Activated CD8-positive, alpha-beta T cell treated with anti-CD3 and anti-CD28 coated beads for 36 hours (primary cell): Measurements from ENCODE around the gene MVB12B. TPM values are rescaled to one million over a fixed set of nuclear protein-coding genes. Genes with fewer than 3 reads are reported as not detected.

ENCODE experiments used
- ATAC-seq: fragments of 200-7000 bp; cut with Tn5 transposase; one replicate; pipeline ENCODE4 v1.10.0; 2021; ENCODE audit warnings: mild to moderate bottlenecking, moderate library complexity
- CTCF ChIA-PET: fragments of 350-600 bp; sonication (Branson Sonifier 250); formaldehyde crosslinking; loops from one replicate; lab custom pipeline; 2021; ENCODE audit warnings: antibody characterized with exemption; lab: Charles Lee
- POLR2A ChIA-PET: fragments of 350-600 bp; sonication (Branson Sonifier 250); formaldehyde crosslinking; loops from one replicate; lab custom pipeline; 2021; ENCODE audit warnings: antibody characterized with exemption; lab: Charles Lee
- DNase-seq: peaks from one replicate; pipeline ENCODE4 v3.0.0-alpha.2; 2020
- H3K27ac Mint-ChIP-seq: one replicate; pipeline ENCODE4 v1.8.0; 2021; ENCODE audit warnings: mild to moderate bottlenecking, mixed read lengths
- H3K27me3 Mint-ChIP-seq: one replicate; pipeline ENCODE4 v1.8.0; 2021; ENCODE audit warnings: mixed read lengths
- H3K36me3 Mint-ChIP-seq: one replicate; pipeline ENCODE4 v1.8.0; 2021; ENCODE audit warnings: low read depth, mixed read lengths
- H3K4me1 Mint-ChIP-seq: one replicate; pipeline ENCODE4 v1.8.0; 2021; ENCODE audit warnings: low read depth, mixed read lengths
- H3K4me3 Mint-ChIP-seq: one replicate; pipeline ENCODE4 v1.8.0; 2021; ENCODE audit warnings: mild to moderate bottlenecking, moderate library complexity, mixed read lengths
- H3K9me3 Mint-ChIP-seq: one replicate; pipeline ENCODE4 v1.8.0; 2021; ENCODE audit warnings: mixed read lengths
- intact Hi-C: fragments of 100-400 bp; cut with micrococcal nuclease; formaldehyde crosslinking; loops from one replicate; pipeline ENCODE4 v1.10.0; 2022
- total RNA-seq, 2 experiments: library from RNA; stranded (reverse); gene quantifications; one replicate each; pipeline ENCODE4 v1.2.3, GENCODE V29; 2021
- TF ChIP-seq, protein P1 (sequence below): fragments of 200-600 bp; IDR thresholded peaks from one replicate; pipeline ENCODE4 v1.8.0; 2022; ENCODE audit warnings: antibody characterized with exemption, mild to moderate bottlenecking

MVB12B gene
- total RNA-seq, 2 experiments from 2014 or later: 6.4 to 6.6 TPM

DNA sequence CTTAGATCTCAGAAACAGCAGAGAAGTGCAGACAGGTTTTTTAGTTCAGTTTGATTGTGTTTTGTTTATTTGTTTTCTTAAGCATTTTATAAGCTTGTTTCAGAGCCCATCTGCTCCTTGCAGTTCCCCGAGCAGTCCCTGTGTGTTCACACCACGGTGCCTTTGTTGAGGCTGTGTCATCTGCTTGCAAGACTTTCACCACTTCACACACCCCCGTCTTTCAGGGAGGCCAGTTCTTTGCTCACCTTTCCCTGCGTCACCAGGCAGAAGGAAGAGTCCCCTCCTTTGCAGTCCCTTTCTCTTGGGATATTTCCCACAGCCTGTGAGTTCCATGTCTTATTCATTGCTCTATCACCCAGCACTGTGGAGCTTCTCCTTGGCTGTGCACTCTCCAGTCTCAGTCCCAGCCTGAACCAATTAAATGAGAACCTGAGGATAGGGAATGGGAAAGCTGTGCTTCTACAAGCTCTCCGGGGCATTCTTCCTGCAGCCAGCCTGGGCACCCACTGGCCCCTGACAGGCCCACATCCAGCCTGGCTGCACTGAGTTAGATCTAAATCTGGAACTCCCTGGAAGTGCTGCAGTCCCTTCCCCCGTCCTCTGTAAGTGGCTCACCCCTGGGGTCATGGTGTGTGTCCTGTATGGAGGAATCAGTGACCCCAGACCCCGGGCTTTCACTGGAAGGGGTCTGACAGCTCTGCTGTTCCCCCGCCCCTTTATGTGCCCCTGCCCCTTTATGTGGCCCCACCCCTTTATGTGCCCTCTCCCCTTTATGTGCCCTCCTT, 5.5 kb downstream of the MVB12B start:
- Mint-ChIP-seq H3K36me3 (peaks cover 1% of the 10 kb centered on the region), H3K4me3 (no peak overlapping the region), H3K27ac (no peak overlapping the region), H3K27me3 (no peaks in the 10 kb centered on the region), H3K4me1 (peaks cover 45% of the 10 kb centered on the region), H3K9me3 (no peaks in the 10 kb centered on the region)
- CTCF ChIA-PET: interaction anchor here (0.7 to 1.7 kb wide), 3 partner anchors 14 to 96 kb away, joined by 3 to 8 read pairs (median 5); no protein-coding TSS in a partner anchor
- intact Hi-C loops: no loop called here
- peak; percentile 55 for DNase-seq
- peak; percentile 47 for ATAC-seq
- POLR2A ChIA-PET: no interaction called here
- TF ChIP-seq, protein P1, sequence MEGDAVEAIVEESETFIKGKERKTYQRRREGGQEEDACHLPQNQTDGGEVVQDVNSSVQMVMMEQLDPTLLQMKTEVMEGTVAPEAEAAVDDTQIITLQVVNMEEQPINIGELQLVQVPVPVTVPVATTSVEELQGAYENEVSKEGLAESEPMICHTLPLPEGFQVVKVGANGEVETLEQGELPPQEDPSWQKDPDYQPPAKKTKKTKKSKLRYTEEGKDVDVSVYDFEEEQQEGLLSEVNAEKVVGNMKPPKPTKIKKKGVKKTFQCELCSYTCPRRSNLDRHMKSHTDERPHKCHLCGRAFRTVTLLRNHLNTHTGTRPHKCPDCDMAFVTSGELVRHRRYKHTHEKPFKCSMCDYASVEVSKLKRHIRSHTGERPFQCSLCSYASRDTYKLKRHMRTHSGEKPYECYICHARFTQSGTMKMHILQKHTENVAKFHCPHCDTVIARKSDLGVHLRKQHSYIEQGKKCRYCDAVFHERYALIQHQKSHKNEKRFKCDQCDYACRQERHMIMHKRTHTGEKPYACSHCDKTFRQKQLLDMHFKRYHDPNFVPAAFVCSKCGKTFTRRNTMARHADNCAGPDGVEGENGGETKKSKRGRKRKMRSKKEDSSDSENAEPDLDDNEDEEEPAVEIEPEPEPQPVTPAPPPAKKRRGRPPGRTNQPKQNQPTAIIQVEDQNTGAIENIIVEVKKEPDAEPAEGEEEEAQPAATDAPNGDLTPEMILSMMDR: no peak

DNA sequence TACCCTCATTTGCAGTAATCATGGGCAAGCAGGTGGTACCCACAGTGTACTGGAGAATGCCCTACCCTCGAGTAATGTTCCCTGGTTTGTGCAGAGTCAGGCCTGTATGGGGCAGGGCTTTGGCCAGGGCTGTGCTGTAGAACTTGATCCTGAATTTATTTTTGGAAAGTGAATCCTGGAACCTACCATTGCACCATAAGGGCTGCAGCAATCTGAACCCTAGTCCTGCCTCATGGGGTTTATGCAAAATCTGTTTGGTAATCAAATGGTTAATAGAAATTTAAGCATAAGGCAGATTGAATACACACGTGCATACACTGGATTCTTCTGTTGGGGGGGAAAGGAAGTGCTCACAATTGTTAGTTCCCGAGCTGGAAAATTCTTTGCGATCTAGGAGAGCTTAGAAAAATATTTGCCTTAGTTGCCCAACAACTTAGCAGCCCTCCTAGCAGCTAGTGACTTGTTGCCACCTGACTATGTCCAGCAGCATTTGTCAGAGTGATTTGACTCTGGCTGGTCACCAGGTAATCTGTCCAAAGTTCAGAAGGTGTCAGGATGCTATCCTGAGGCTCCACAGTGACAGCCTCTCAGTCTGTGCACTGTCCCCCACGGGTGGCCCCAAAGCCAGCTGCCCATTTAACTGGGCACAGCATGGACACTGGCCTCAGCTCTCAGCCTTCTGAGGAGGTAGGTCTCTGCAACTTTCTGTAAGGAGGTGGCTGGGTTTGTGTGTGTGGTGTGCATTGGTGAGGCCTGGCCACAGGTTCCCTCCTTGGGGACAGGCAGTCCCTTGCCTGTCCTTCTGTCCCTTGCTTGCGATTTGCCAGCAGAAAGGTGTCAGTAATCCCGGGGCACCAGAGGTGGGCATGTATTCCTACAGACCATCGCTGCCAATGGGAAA, 8.3 kb downstream of the MVB12B start:
- Mint-ChIP-seq H3K36me3 (no peaks in the 10 kb centered on the region), H3K4me1 (peaks cover 28% of the 10 kb centered on the region), H3K4me3 (no peak overlapping the region), H3K9me3 (no peaks in the 10 kb centered on the region), H3K27me3 (no peaks in the 10 kb centered on the region), H3K27ac (no peak overlapping the region)
- ATAC-seq: no peak
- CTCF ChIA-PET: interaction anchor here (1.0 to 3.7 kb wide), 3 partner anchors 17 to 156 kb away, joined by 3 to 12 read pairs (median 3); no protein-coding TSS in a partner anchor
- TF ChIP-seq, protein P1: no peak
- no peak for DNase-seq
- intact Hi-C loops: no loop called here
- POLR2A ChIA-PET: interaction anchor here (0.5 to 0.6 kb wide), 2 partner anchors 82 to 441 kb away, joined by 3 read pairs; no protein-coding TSS in a partner anchor

GRCh38 chr9:126335837-126336735, 9.5 kb downstream of the MVB12B start:
- CTCF ChIA-PET: interaction anchor here (1.1 to 3.7 kb wide), 4 partner anchors 15 to 155 kb away, joined by 3 to 12 read pairs (median 4); no protein-coding TSS in a partner anchor
- POLR2A ChIA-PET: interaction anchor here (1.0 to 1.1 kb wide), 2 partner anchors 8 to 51 kb away, joined by 3 read pairs; no protein-coding TSS in a partner anchor
- no peak overlapping the region for H3K4me3 Mint-ChIP-seq
- ATAC-seq: no peak
- H3K36me3 Mint-ChIP-seq: peaks cover 3% of the 10 kb centered on the region
- no peak for DNase-seq
- H3K27me3 Mint-ChIP-seq: no peaks in the 10 kb centered on the region
- no peaks in the 10 kb centered on the region for H3K9me3 Mint-ChIP-seq
- H3K27ac Mint-ChIP-seq: no peak overlapping the region
- H3K4me1 Mint-ChIP-seq: peaks cover 18% of the 10 kb centered on the region
- TF ChIP-seq, protein P1: no peak
- intact Hi-C loops: no loop called here

- Mint-ChIP-seq H3K4me3 (no peak overlapping the region), H3K27ac (no peak overlapping the region), H3K4me1 (peaks cover 11% of the 10 kb centered on the region), H3K27me3 (no peaks in the 10 kb centered on the region), H3K36me3 (peaks cover 4% of the 10 kb centered on the region), H3K9me3 (no peaks in the 10 kb centered on the region)
- CTCF ChIA-PET: interaction anchor here (0.9 to 3.7 kb wide), 4 partner anchors 11 to 154 kb away, joined by 3 to 12 read pairs (median 4); no protein-coding TSS in a partner anchor
- DNase-seq (no peak), ATAC-seq (no peak)
- intact Hi-C loops: no loop called here
- POLR2A ChIA-PET: interaction anchor here (1.1 kb wide), 1 partner anchor 50 kb away, joined by 3 read pairs; no protein-coding TSS in a partner anchor
- TF ChIP-seq, protein P1: no peak
These were observed 10.2 kb downstream of the MVB12B start for GRCh38 chr9:126336736-126337325.
